K562 (cell line): Measurements from ENCODE around the gene ZCCHC17. TPM values are rescaled to one million over a fixed set of nuclear protein-coding genes. Genes with fewer than 3 reads are reported as not detected.

Source experiments
- ATAC-seq: fragments of 200-7000 bp; cut with Tn5 transposase; 3 replicates; pipeline ENCODE4 v1.9.1; 2020; ENCODE audit warnings: moderate library complexity
- BruUV-seq: library from RNA; stranded (reverse); fragments of 400-500 nt; replicated peaks from 2 replicates; lab custom pipeline; 2021; lab: Mats Ljungman, UMichigan
- CTCF ChIA-PET: fragments of 300-600 bp; formaldehyde crosslinking; extraction: SDS; loops from one replicate; lab custom pipeline; 2021; ENCODE audit warnings: low intra/inter-chr PET ratio; lab: Yijun Ruan, JAX
- POLR2A ChIA-PET: fragments of 300-600, 350-650 bp; sonication (Branson Sonifier 250); formaldehyde crosslinking; extraction: SDS; loops from one replicate; lab custom pipeline; 2021; ENCODE audit warnings: antibody characterized with exemption, inconsistent platforms; lab: Yijun Ruan, JAX
- DNase-seq, 4 experiments: peaks; one replicate each; pipeline versions ENCODE4 v3.0.0 to v3.0.0-alpha.2; 2011 to 2018; ENCODE audit warnings: low spot score in 3 of 4, mixed read lengths in 3 of 4; ENCODE audit errors: extremely low read depth in 1 of 4
- FAIRE-seq: peaks from 2 replicates; lab custom pipeline; 2011; peaks lifted over from hg19 to GRCh38; lab: Jason Lieb, UNC
- H2AFZ ChIP-seq: 2 replicates; pipeline ENCODE4 v1.6.0; 2011; ENCODE audit warnings: low read depth, low read length, control low read depth, inconsistent platforms
- H3K27ac ChIP-seq: fragments of 200-600 bp; 3 replicates; pipeline ENCODE4 v1.8.0; 2011; ENCODE audit warnings: low read depth, mild to moderate bottlenecking, control low read depth, inconsistent platforms, low read length, moderate library complexity, mixed read lengths; ENCODE audit errors: extremely low read depth
- H3K27me3 ChIP-seq, 2 experiments: fragments of 300-600 bp in 1 of 2; 2 replicates in 1 of 2; 3 replicates in 1 of 2; pipeline versions ENCODE4 v1.6.0 to v1.8.0; 2011; ENCODE audit warnings: inconsistent platforms in 2 of 2, low read length in 2 of 2, mild to moderate bottlenecking in 1 of 2, mixed read lengths in 1 of 2, moderate library complexity in 1 of 2; ENCODE audit not compliant: control insufficient read depth in 2 of 2, insufficient read depth in 2 of 2
- H3K36me3 ChIP-seq: fragments of 300-600 bp; 3 replicates; pipeline ENCODE4 v1.8.0; 2011; ENCODE audit warnings: mild to moderate bottlenecking, low read length, inconsistent platforms; ENCODE audit not compliant: control insufficient read depth, insufficient read depth
- H3K4me1 ChIP-seq, 2 experiments: fragments of 200-600 bp in 1 of 2; replicated peaks in 1 of 2; 2 replicates in 1 of 2; 3 replicates in 1 of 2; pipeline versions ENCODE4 v1.5.1 to v1.8.0; 2011; ENCODE audit warnings: inconsistent platforms in 2 of 2, low read length in 2 of 2, mild to moderate bottlenecking in 1 of 2, mixed read lengths in 1 of 2, moderate library complexity in 1 of 2; ENCODE audit not compliant: control insufficient read depth in 2 of 2, insufficient read depth in 2 of 2
- H3K4me2 ChIP-seq: 2 replicates; pipeline ENCODE4 v1.6.1; 2011; ENCODE audit warnings: low read length, control low read depth, inconsistent platforms, mixed read lengths; ENCODE audit not compliant: insufficient read depth
- H3K4me3 ChIP-seq: fragments of 200-600 bp; sonication (generic), shearing (Covaris generic); 2 replicates; pipeline ENCODE4 v1.5.1; 2016; ENCODE audit warnings: control low read depth, inconsistent platforms
- H3K79me2 ChIP-seq: fragments of 200-600 bp; 3 replicates; pipeline ENCODE4 v1.8.0; 2011; ENCODE audit warnings: low read length, inconsistent platforms; ENCODE audit not compliant: control insufficient read depth, insufficient read depth
- H3K9ac ChIP-seq, 2 experiments: 2 replicates each; pipeline versions ENCODE4 v1.6.0 to v1.6.1; 2011; ENCODE audit warnings: low read depth in 2 of 2, low read length in 2 of 2, control low read depth in 1 of 2, inconsistent platforms in 1 of 2, mild to moderate bottlenecking in 1 of 2, mixed read lengths in 1 of 2; ENCODE audit not compliant: insufficient read depth in 1 of 2
- H3K9me1 ChIP-seq: one replicate; pipeline ENCODE4 v1.6.0; 2011; ENCODE audit warnings: inconsistent platforms, mild to moderate bottlenecking, low read length, moderate library complexity; ENCODE audit not compliant: control insufficient read depth, insufficient read depth
- H3K9me3 ChIP-seq: replicated peaks from 2 replicates; pipeline ENCODE4 v1.5.1; 2011; ENCODE audit warnings: low read depth, low read length, inconsistent platforms; ENCODE audit not compliant: control insufficient read depth, insufficient read depth
- H4K20me1 ChIP-seq: replicated peaks from 2 replicates; pipeline ENCODE4 v1.6.1; 2011; ENCODE audit warnings: low read length, inconsistent platforms, mixed read lengths; ENCODE audit not compliant: control insufficient read depth, insufficient read depth
- HDAC6 ChIP-seq: IDR thresholded peaks from 2 replicates; pipeline ENCODE4 v1.6.1; 2012; ENCODE audit warnings: low read depth, mild to moderate bottlenecking, control low read depth, inconsistent platforms, low read length, moderate library complexity
- RBBP5 ChIP-seq: fragments of 200-600 bp; sonication (generic); IDR thresholded peaks from 2 replicates; pipeline ENCODE4 v1.6.1; 2012; ENCODE audit warnings: borderline replicate concordance, mild to moderate bottlenecking, low read length, control low read depth, inconsistent platforms; ENCODE audit not compliant: insufficient read depth, poor library complexity, severe bottlenecking
- RBM25 ChIP-seq: fragments of 200-400 bp; formaldehyde crosslinking; IDR thresholded peaks from 2 replicates; pipeline ENCODE4 v1.6.1; 2018; ENCODE audit warnings: low read length, low read depth, moderate library complexity; ENCODE audit not compliant: severe bottlenecking
- RBM34 ChIP-seq: fragments of 200-400 bp; formaldehyde crosslinking; IDR thresholded peaks from 2 replicates; pipeline ENCODE4 v1.6.1; 2018; ENCODE audit warnings: low read length, borderline replicate concordance; ENCODE audit not compliant: insufficient read depth
- SMARCA4 ChIP-seq: fragments of 450-650 bp; IDR thresholded peaks from 2 replicates; pipeline ENCODE4 v1.6.1; 2016
- ZNF121 ChIP-seq: sonication (generic); formaldehyde crosslinking; conservative IDR thresholded peaks from 2 replicates; pipeline ENCODE4 v1.8.0; 2022; ENCODE audit warnings: missing genetic modification reagents
- ZNF41 ChIP-seq: fragments of 250-450 bp; sonication (Bioruptor Pico); conservative IDR thresholded peaks from 2 replicates; pipeline ENCODE4 v1.4.0; 2020; ENCODE audit warnings: mild to moderate bottlenecking
- ZNF699 ChIP-seq: fragments of 250-450 bp; sonication (Bioruptor Pico); IDR thresholded peaks from 2 replicates; pipeline ENCODE4 v1.8.0; 2021; ENCODE audit warnings: mild to moderate bottlenecking, moderate library complexity; ENCODE audit not compliant: insufficient replicate concordance
- ZNF77 ChIP-seq: fragments of 250-450 bp; sonication (Bioruptor Pico); IDR thresholded peaks from 2 replicates; pipeline ENCODE4 v1.5.0; 2020
- WGBS: fragments of 100-300 bp; shearing (Covaris generic); methylation state at CpG from one replicate; pipeline ENCODE4 v1.1.6; 2016; ENCODE audit warnings: low coverage, mixed read lengths; ENCODE audit not compliant: insufficient coverage; ENCODE audit errors: missing lambda C conversion rate; 5-methylcytosine and 5-hydroxymethylcytosine counted together
- in situ Hi-C: fragments of 300-500 bp; cut with MboI; formaldehyde crosslinking; loops from 4 replicates; pipeline ENCODE4 v1.15.0; 2018; ENCODE audit warnings: inconsistent platforms, mixed read lengths
- intact Hi-C: fragments of 100-400 bp; cut with micrococcal nuclease; formaldehyde crosslinking; loops from 2 replicates; pipeline ENCODE4 v1.14.2; 2022
- polyA plus RNA-seq, 8 experiments: library from polyadenylated mRNA; depleted of rRNA in 4 of 8; stranded (reverse) in 5 of 8; unstranded in 3 of 8; fragments of >200 nt; fragmentation: Nextera tagmentation in 2 of 8; fragmentation: Illumina TruSeq in 1 of 8; extraction: Ambion mirVana in 2 of 8; extraction: Trizol in 1 of 8; gene quantifications; 2 replicates each; pipeline versions ENCODE4 v1.2.1 to v1.2.3, GENCODE V29; 2011 to 2014; ENCODE audit warnings: inconsistent platforms in 1 of 8, missing spikeins in 1 of 8
- total RNA-seq, 7 experiments: library from RNA; depleted of rRNA in 6 of 7; stranded (reverse); fragments of >200 nt in 6 of 7; fragmentation: Illumina TruSeq in 2 of 7; extraction: Trizol in 2 of 7; gene quantifications; 2 replicates each; pipeline versions ENCODE4 v1.2.1 to v1.2.3, GENCODE V29; 2011 to 2021; ENCODE audit warnings: low replicate concordance in 1 of 7
- TF ChIP-seq, protein P1 (sequence below): sonication (generic); formaldehyde crosslinking; IDR thresholded peaks from 2 replicates; pipeline ENCODE4 v1.8.0; 2023; ENCODE audit warnings: mild to moderate bottlenecking, missing genetic modification reagents
- TF ChIP-seq, protein P2 (sequence below): fragments of 250-450 bp; sonication (Bioruptor Pico); IDR thresholded peaks from 2 replicates; pipeline ENCODE4 v1.4.0; 2020; ENCODE audit warnings: mild to moderate bottlenecking, moderate library complexity

Gene ZCCHC17
- total and polyA plus RNA-seq, 9 of the 15 experiments (the other 6 are each of a cell fraction or from before 2014, with no cell fraction given), result 46.9 to 150 (median 74.7) TPM

DNA sequence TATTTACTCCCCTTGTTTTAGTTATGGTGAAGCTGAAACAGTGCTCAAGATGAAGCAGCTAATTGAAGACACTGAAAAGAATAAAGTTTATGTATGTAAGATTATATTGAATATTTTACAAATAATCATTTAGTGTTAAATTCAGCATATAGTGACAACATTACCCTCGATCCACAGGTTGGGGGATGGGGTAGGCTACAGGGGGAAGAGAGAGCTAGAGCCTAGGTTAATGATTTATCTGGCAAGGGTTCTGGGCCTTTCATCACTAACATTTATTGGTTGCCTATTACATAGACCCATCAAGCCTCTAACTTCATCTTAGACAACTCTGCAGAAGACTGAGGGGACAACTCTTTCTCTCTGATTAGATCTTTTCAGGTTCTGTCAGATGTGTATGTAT lies 21.3 kb downstream of the ZCCHC17 start:
- DNase-seq (no peak), FAIRE-seq (no peak), ATAC-seq (no peak)
- H4K20me1 ChIP-seq, result no peaks in the 10 kb centered on the region
- peaks cover 69% of the 10 kb centered on the region for H3K36me3 ChIP-seq
- no TSS peak for BruUV-seq
- no peaks in the 10 kb centered on the region for H3K79me2 ChIP-seq
- no peak overlapping the region for H3K9ac ChIP-seq
- H3K27me3 ChIP-seq, result no peaks in the 10 kb centered on the region
- no peaks in the 10 kb centered on the region for H3K9me1 ChIP-seq
- ChIA-PET POLR2A (interaction anchor here (0.9 to 1.4 kb wide), 2 partner anchors 9 to 11 kb away, joined by 3 to 4 read pairs; no protein-coding TSS in a partner anchor), CTCF (no interaction called here)
- H3K4me3 ChIP-seq, result no peak overlapping the region
- H3K4me1 ChIP-seq, result no peaks in the 10 kb centered on the region
- H3K4me2 ChIP-seq, result no peak overlapping the region
- 75% methylated on average over 1 of the region's 1 CpG for WGBS
- no peaks in the 10 kb centered on the region for H3K9me3 ChIP-seq
- in situ Hi-C loops, result no loop called here
- H3K27ac ChIP-seq, result no peak overlapping the region
- TF ChIP-seq, protein P1, sequence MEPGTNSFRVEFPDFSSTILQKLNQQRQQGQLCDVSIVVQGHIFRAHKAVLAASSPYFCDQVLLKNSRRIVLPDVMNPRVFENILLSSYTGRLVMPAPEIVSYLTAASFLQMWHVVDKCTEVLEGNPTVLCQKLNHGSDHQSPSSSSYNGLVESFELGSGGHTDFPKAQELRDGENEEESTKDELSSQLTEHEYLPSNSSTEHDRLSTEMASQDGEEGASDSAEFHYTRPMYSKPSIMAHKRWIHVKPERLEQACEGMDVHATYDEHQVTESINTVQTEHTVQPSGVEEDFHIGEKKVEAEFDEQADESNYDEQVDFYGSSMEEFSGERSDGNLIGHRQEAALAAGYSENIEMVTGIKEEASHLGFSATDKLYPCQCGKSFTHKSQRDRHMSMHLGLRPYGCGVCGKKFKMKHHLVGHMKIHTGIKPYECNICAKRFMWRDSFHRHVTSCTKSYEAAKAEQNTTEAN, result no peak
- no peak for TF ChIP-seq RBM25
- no peak for TF ChIP-seq RBBP5
- no peak for TF ChIP-seq ZNF77 (CRISPR knock-in tag)
- intact Hi-C loops, result no loop called here
- H2AFZ ChIP-seq, result no peak overlapping the region

DNA sequence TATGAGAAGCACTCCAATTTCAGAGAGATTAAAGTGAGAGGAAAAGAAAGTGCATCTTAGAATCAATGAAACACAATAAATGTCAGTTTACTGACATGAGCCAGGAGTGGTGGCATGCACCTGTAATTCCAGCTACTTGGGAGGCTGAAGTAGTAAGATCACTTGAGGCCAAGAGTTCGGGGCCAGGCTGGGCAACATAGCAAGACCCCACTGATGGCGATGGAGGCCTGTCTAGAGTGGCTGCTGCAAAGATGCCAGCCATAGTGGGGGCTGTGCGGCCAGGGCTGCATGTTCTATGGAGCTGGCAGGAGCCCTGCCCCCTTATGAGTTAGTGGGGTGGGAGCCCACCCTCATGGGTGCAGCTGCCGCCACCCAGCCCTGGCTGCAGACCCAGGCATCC lies 27.3 kb downstream of the ZCCHC17 start:
- Histone ChIP-seq H3K36me3 (peaks cover 21% of the 10 kb centered on the region), H4K20me1 (no peaks in the 10 kb centered on the region), H3K9me1 (no peaks in the 10 kb centered on the region), H3K9ac (no peak overlapping the region), H3K4me2 (no peak overlapping the region), H3K4me3 (no peak overlapping the region), H3K27me3 (no peaks in the 10 kb centered on the region), H2AFZ (no peak overlapping the region), H3K79me2 (no peaks in the 10 kb centered on the region), H3K27ac (no peak overlapping the region), H3K4me1 (peaks cover 0 to 10% of the 10 kb centered on the region in 2 experiments; a peak in 2 of 5 replicates), H3K9me3 (no peaks in the 10 kb centered on the region)
- BruUV-seq, result no TSS peak
- ATAC-seq (no peak), FAIRE-seq (no peak), DNase-seq (no peak)
- CTCF ChIA-PET, result no interaction called here
- POLR2A ChIA-PET, result no interaction called here
- in situ Hi-C loops (no loop called here), intact Hi-C loops (no loop called here)
- 97% methylated on average over 4 of the region's 4 CpGs for WGBS
- TF ChIP-seq ZNF699 (no peak), HDAC6 (no peak), ZNF121 (peak; percentile 88), SMARCA4 (no peak), ZNF41 (CRISPR knock-in tag) (no peak), RBM34 (no peak)
- TF ChIP-seq, protein P2, sequence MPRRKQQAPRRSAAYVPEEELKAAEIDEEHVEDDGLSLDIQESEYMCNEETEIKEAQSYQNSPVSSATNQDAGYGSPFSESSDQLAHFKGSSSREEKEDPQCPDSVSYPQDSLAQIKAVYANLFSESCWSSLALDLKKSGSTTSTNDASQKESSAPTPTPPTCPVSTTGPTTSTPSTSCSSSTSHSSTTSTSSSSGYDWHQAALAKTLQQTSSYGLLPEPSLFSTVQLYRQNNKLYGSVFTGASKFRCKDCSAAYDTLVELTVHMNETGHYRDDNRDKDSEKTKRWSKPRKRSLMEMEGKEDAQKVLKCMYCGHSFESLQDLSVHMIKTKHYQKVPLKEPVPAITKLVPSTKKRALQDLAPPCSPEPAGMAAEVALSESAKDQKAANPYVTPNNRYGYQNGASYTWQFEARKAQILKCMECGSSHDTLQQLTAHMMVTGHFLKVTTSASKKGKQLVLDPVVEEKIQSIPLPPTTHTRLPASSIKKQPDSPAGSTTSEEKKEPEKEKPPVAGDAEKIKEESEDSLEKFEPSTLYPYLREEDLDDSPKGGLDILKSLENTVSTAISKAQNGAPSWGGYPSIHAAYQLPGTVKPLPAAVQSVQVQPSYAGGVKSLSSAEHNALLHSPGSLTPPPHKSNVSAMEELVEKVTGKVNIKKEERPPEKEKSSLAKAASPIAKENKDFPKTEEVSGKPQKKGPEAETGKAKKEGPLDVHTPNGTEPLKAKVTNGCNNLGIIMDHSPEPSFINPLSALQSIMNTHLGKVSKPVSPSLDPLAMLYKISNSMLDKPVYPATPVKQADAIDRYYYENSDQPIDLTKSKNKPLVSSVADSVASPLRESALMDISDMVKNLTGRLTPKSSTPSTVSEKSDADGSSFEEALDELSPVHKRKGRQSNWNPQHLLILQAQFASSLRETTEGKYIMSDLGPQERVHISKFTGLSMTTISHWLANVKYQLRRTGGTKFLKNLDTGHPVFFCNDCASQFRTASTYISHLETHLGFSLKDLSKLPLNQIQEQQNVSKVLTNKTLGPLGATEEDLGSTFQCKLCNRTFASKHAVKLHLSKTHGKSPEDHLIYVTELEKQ (CRISPR knock-in tag), result no peak
